Suprapubic skin (tissue), 4 donors: ENCODE results near the gene KCNA5.

Experiments
- CTCF ChIP-seq, 2 donors: fragments of 200-600 bp in 1 of 2; fragments of 450-650 bp in 1 of 2; sonication (generic) in 1 of 2; IDR thresholded peaks; one replicate each; pipeline ENCODE4 v1.5.1; 2016 to 2019; ENCODE audit warnings: antibody characterized with exemption in 2 of 2, mild to moderate bottlenecking in 1 of 2, moderate library complexity in 1 of 2
- EP300 ChIP-seq: sonication (generic); formaldehyde crosslinking; IDR thresholded peaks from one replicate; pipeline ENCODE4 v1.6.1; 2017; ENCODE audit warnings: antibody characterized with exemption
- POLR2A ChIP-seq, 2 donors: fragments of 450-650 bp; IDR thresholded peaks; one replicate each; pipeline ENCODE4 v1.6.1; 2017; ENCODE audit warnings: antibody characterized with exemption in 2 of 2, mild to moderate bottlenecking in 2 of 2, moderate library complexity in 2 of 2
- POLR2AphosphoS5 ChIP-seq, 3 donors: sonication (generic); formaldehyde crosslinking; IDR thresholded peaks; one replicate each; pipeline ENCODE4 v1.6.1; 2017; ENCODE audit warnings: antibody characterized with exemption in 3 of 3

DNA sequence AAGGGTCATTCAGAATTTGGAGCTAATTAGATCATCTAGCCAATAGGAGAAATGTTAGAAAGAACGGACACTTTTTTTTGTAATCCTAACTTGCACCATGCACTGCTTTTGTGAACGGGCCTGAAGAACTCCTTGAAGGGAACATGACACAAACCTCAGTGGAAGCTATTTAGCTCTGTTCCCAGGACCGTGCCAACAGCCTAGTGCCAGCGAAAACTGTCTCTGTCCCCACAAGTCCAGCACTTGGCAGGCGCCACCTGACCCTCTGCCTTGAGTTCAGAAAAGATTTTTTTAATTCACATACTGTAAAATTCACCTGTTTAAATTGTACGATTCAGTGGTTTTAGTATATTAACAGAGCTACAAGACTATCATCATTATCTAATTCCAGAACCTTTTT lies 31.3 kb upstream of the KCNA5 start:
- TF ChIP-seq CTCF (IDR thresholded peaks at IDR 0.05) (no peak), POLR2A (IDR thresholded peaks at IDR 0.05) (no peak), EP300 (no peak), POLR2AphosphoS5 (IDR thresholded peaks at IDR 0.05) (no peak)
